ENCODE measurements around the gene LRRC45.

- TF ChIP-seq, protein P1, sequence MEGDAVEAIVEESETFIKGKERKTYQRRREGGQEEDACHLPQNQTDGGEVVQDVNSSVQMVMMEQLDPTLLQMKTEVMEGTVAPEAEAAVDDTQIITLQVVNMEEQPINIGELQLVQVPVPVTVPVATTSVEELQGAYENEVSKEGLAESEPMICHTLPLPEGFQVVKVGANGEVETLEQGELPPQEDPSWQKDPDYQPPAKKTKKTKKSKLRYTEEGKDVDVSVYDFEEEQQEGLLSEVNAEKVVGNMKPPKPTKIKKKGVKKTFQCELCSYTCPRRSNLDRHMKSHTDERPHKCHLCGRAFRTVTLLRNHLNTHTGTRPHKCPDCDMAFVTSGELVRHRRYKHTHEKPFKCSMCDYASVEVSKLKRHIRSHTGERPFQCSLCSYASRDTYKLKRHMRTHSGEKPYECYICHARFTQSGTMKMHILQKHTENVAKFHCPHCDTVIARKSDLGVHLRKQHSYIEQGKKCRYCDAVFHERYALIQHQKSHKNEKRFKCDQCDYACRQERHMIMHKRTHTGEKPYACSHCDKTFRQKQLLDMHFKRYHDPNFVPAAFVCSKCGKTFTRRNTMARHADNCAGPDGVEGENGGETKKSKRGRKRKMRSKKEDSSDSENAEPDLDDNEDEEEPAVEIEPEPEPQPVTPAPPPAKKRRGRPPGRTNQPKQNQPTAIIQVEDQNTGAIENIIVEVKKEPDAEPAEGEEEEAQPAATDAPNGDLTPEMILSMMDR (conservative IDR thresholded peaks at IDR 0.05; ENCODE audit: low read depth, low read length), result no peak
- TF ChIP-seq EZH2 (IDR thresholded peaks at IDR 0.05; ENCODE audit: borderline replicate concordance, low read depth, low read length, poor library complexity, severe bottlenecking), result no peak
Observed at GRCh38 chr17:82053556-82054263, 30.6 kb downstream of the LRRC45 start.
